Bronchial epithelial cell (primary cell): ENCODE data around the gene DYNLT3. TPM values are rescaled to one million over a fixed set of nuclear protein-coding genes. Genes with fewer than 3 reads are reported as not detected.

Experiments
- DNase-seq: peaks from one replicate; pipeline ENCODE4 v3.0.0-alpha.2; 2010; ENCODE audit warnings: low read depth
- FAIRE-seq: peaks from 2 replicates; lab custom pipeline; 2011; peaks lifted over from hg19 to GRCh38; lab: Jason Lieb, UNC
- H3K27me3 ChIP-seq: 2 replicates; pipeline ENCODE4 v1.5.1; 2011; ENCODE audit warnings: low read length; ENCODE audit not compliant: control insufficient read depth, insufficient read depth
- H3K36me3 ChIP-seq: 2 replicates; pipeline ENCODE4 v1.5.1; 2011; ENCODE audit warnings: low read length; ENCODE audit not compliant: control insufficient read depth, insufficient read depth
- H3K4me3 ChIP-seq: 2 replicates; pipeline ENCODE4 v1.5.1; 2011; ENCODE audit warnings: mild to moderate bottlenecking, low read depth, low read length, control low read depth
- total RNA-seq: library from RNA; depleted of rRNA; stranded (reverse); fragments of >200 nt; gene quantifications from 2 replicates; pipeline ENCODE4 v1.2.1, GENCODE V29; 2014
- TF ChIP-seq, protein P1 (sequence below): IDR thresholded peaks from 2 replicates; pipeline ENCODE4 v1.5.1; 2011; ENCODE audit warnings: mild to moderate bottlenecking, moderate library complexity, low read length, control low read depth, inconsistent platforms; ENCODE audit not compliant: insufficient read depth, severe bottlenecking

Gene DYNLT3
- total RNA-seq, 1 donor from 2014 or later = 38.7 TPM

DNA sequence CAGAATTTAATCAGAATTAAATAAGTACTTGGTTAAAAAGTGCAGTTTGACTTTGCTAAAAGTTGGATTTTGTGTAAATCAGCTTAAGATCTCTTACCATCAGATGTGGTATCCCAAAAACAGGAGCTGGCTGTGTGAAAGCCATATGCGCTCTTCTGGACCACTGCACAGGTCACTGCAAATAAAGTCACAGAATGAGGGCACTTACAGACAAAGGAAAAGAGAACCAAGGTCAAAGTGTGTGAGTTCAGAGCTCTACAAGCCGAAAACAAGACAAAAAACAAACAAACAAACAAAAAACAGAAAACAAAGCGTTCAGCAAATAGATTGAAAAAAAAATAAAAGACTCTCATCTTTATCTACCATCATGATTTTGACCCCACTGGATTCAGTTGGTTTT is 6.4 kb downstream of the DYNLT3 start:
- TF ChIP-seq, protein P1, sequence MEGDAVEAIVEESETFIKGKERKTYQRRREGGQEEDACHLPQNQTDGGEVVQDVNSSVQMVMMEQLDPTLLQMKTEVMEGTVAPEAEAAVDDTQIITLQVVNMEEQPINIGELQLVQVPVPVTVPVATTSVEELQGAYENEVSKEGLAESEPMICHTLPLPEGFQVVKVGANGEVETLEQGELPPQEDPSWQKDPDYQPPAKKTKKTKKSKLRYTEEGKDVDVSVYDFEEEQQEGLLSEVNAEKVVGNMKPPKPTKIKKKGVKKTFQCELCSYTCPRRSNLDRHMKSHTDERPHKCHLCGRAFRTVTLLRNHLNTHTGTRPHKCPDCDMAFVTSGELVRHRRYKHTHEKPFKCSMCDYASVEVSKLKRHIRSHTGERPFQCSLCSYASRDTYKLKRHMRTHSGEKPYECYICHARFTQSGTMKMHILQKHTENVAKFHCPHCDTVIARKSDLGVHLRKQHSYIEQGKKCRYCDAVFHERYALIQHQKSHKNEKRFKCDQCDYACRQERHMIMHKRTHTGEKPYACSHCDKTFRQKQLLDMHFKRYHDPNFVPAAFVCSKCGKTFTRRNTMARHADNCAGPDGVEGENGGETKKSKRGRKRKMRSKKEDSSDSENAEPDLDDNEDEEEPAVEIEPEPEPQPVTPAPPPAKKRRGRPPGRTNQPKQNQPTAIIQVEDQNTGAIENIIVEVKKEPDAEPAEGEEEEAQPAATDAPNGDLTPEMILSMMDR = no peak
- H3K4me3 ChIP-seq = no peak overlapping the region
- DNase-seq (no peak), FAIRE-seq (no peak)
- no peaks in the 10 kb centered on the region for H3K27me3 ChIP-seq
- peaks cover 1% of the 10 kb centered on the region for H3K36me3 ChIP-seq

DNA sequence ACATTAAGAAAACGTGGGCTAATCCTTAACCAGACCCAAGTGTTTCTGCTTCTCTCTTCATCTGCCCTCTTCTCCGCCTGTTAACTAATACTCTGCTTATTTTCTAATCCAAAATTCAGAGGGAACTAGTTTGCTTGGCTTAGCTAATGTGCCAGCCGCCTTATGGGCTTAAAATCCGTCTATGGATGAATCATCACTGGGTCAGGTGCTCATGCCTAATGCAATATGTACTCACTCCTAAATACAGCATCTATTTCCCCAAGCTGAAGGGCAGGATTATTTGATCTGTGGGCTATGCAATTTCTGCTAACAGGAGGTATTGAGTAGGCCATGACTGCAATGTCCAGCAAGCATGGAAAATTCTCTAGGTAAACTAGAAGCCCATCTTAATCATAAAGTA is 12.4 kb downstream of the DYNLT3 start:
- H3K27me3 ChIP-seq = no peaks in the 10 kb centered on the region
- H3K36me3 ChIP-seq = peaks cover 1% of the 10 kb centered on the region
- DNase-seq (peak; percentile 6), FAIRE-seq (no peak)
- H3K4me3 ChIP-seq = no peak overlapping the region
- TF ChIP-seq, protein P1 = no peak

DNA sequence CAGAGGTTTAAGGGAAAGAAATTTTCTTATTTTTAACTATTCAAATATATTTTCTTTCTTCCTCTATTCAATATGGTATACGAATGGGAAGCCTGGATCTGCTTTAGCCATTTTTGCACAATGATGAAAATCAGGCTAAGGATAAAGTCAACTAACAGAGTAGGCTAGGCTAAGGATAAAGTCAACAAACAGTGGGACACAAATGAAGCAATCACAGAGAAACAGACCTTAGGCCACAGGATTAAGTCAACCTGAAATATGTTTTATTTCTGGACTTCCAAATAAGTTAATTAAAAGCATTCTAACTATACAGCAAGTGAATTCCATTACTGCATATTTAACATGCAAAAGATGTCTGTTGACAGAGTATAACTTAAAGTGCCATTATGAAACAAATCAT is 17.0 kb downstream of the DYNLT3 start:
- TF ChIP-seq, protein P1 = no peak
- no peak for DNase-seq
- H3K4me3 ChIP-seq = no peak overlapping the region
- H3K27me3 ChIP-seq = no peaks in the 10 kb centered on the region
- no peaks in the 10 kb centered on the region for H3K36me3 ChIP-seq
- FAIRE-seq = no peak

DNA sequence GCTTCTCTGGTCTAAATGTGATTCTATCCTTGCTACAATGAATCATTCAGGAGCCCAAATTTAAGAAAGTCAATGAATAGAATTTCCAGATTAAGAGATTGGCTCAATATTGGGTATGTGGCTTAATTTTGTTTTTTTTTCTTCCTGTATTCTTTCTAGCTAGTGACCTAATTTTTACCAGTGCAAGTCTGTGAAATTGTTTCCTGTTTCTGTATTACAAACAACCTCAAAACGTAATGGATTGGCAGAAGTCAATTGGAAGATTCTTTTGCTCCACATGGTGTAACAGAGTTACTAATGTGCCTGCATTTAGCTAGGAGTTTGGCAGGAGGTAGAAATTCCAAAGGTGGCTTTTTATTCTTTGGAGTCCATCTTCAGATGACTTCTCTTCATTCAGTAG is 17.6 kb downstream of the DYNLT3 start:
- TF ChIP-seq, protein P1 = no peak
- FAIRE-seq = no peak

DNA sequence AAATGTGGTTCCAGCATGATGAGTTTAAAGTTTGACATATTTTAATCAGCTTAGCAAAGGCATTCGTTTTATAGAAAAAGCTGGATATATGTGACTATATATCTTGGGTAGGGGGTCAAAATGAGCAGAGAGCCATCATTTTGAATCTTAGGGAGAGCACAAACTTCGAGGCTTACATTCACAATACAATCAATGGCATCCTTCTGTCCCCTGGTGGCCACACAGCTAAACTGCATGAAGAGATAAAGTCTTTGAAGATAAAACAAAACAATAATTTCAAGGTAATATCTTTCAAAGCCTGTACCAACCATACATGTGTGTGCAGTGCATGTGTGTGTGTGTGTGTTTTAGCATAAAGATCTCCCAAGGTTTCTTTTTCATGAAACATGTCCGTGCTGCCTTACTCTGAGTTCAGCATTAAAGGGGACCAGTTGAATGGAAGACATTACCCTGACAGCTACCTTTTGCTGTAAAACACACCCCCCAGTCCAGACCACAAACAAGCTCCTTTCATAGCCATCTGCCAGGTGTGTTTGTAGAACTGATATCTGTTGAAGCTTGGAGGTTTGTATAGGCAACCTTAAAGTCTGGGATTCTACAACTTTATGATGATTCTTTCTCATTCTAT is 22.0 kb downstream of the DYNLT3 start:
- no peak for FAIRE-seq
- Histone ChIP-seq H3K27me3 (no peaks in the 10 kb centered on the region), H3K4me3 (no peak overlapping the region), H3K36me3 (no peaks in the 10 kb centered on the region)
- TF ChIP-seq, protein P1 = peak; percentile 66
- peak; percentile 23 for DNase-seq

More for the DNA sequence above, 17.6 kb downstream of the DYNLT3 start:
- H3K27me3 ChIP-seq = no peaks in the 10 kb centered on the region
- no peak overlapping the region for H3K4me3 ChIP-seq
- H3K36me3 ChIP-seq = no peaks in the 10 kb centered on the region
- DNase-seq = no peak
